NCI-H1048 (cell line): ENCODE results near the gene RHOB.
"Not testable (repeated sequence)": the region's sequence is repeated elsewhere in the genome, so short reads cannot be mapped to it uniquely, and the experiment has no call there.

Experiments
- DNase-seq: peaks from one replicate; lab custom pipeline; 2025; lab: John Stamatoyannopoulos, UW

The RHOB gene

DNA sequence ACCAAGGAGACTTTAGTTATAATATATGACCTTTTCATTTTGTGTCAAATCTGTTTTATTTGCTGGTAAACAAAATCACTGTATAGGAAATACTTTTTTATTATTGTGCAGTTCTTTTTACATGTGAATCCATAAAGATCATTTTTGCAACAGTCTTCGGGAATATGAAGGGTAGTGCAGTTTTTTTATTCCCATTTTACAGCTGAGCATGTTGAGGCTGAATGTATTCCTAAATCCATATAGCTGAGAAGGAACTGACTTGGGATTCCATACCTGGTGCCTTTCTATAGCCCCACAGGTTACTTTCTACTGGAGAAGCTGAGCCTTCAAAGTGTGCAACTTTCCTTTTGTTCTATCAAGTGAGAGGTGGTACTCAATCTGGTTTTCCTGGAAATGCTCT is 29.6 kb downstream of the RHOB start:
- DNase-seq, result no peak

GRCh38 chr2:20476950-20477349 is 30.1 kb downstream of the RHOB start:
- DNase-seq, result no peak

- DNase-seq, result no peak
These were observed 32.1 kb downstream of the RHOB start for GRCh38 chr2:20478961-20479360.

DNA sequence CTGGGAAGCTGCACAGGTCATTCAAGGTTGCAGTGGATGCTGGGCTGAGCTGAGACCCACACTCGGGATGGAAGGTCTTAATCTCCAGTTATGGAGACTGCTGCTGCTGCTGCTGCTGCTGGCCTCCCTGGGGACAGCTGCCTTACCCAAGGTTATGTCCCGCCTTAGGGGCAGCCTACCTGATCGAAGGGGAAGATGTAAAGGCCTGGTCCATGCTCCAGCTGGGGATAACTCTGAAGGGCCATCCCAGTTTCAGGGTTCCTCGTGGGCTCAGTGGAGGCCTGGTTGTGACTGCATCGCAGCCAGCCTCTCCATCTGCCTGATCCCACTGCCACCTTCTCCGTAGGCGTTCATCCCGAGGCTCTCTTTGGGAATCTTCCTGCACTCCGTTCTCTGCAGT is 33.0 kb downstream of the RHOB start:
- DNase-seq, result no peak

GRCh38 chr2:20480913-20481312 is 34.0 kb downstream of the RHOB start:
- DNase-seq, result no peak

GRCh38 chr2:20481798-20482405 is 35.0 kb downstream of the RHOB start:
- no peak for DNase-seq

GRCh38 chr2:20482725-20483124 is 35.9 kb downstream of the RHOB start:
- DNase-seq, result no peak

GRCh38 chr2:20483194-20483895 is 36.5 kb downstream of the RHOB start:
- DNase-seq, result no peak

GRCh38 chr2:20484034-20484617 is 37.3 kb downstream of the RHOB start:
- DNase-seq, result no peak

DNA sequence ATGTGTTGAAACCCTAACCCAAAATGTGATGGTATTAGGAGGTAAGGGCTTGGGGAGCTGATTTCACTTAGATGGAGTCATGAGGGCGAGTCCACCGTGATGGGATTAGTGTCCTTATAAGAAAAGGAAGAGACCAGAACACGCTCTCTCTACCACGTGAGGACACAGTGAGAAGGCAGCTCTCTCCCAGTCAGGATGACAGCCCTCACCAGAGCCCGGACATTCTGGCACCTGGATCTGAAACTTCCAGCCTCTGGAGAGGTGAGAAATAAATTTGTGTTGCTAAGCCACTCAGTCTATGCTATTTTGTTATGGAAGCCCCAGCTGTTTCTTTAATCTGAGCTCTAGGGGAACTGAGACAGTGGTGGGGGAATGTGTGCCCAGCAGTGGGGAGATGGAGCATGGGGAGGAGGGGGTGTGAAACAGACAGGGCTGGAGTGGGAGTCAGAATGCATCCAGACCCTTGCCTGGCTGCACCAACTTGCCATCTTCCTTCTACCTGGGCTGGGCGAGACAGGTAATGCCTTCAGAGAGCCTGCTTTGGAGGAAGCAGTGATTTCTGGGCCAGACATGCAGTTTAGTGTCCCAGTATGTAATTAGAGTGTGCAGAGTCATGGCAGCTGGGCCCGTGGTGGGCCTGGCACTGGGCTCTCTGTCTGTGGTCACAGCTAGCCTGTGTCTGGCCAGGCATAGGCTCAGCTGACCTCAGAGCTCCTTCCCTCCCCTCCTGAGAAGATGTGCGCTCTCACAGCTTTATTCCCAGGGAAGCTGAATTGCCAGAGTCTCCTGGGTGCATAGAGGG is 38.1 kb downstream of the RHOB start:
- no peak for DNase-seq

- no peak for DNase-seq
These were observed 38.9 kb downstream of the RHOB start for GRCh38 chr2:20485612-20486388.

GRCh38 chr2:20486571-20486970 is 39.7 kb downstream of the RHOB start:
- DNase-seq, result no peak

GRCh38 chr2:20487030-20487391 is 40.1 kb downstream of the RHOB start:
- no peak for DNase-seq

GRCh38 chr2:20487392-20488174 is 40.7 kb downstream of the RHOB start:
- DNase-seq, result no peak

GRCh38 chr2:20488201-20488641 is 41.3 kb downstream of the RHOB start:
- DNase-seq, result no peak

GRCh38 chr2:20488782-20489181 is 41.9 kb downstream of the RHOB start:
- DNase-seq, result no peak

GRCh38 chr2:20490300-20491181 is 43.7 kb downstream of the RHOB start:
- no peak for DNase-seq

- DNase-seq, result no peak
These were observed 45.1 kb downstream of the RHOB start for GRCh38 chr2:20491739-20492531.

GRCh38 chr2:20493095-20493494 is 46.2 kb downstream of the RHOB start:
- not testable (repeated sequence) for DNase-seq
